Thyroid gland (tissue), 4 donors: ENCODE data around the gene PELI1.

Source experiments
- POLR2A ChIP-seq, 2 donors: fragments of 450-650 bp; IDR thresholded peaks; one replicate each; pipeline ENCODE4 v1.6.1; 2017; ENCODE audit warnings: antibody characterized with exemption in 2 of 2, mild to moderate bottlenecking in 2 of 2, moderate library complexity in 1 of 2
- TF ChIP-seq, protein P1 (sequence below), 6 experiments: fragments of 200-600 bp in 3 of 6; fragments of 450-650 bp in 3 of 6; sonication (generic) in 3 of 6; IDR thresholded peaks; one replicate each; pipeline ENCODE4 v1.5.1; 2016 to 2019; ENCODE audit warnings: antibody characterized with exemption in 6 of 6, mild to moderate bottlenecking in 2 of 6, inconsistent platforms in 1 of 6, moderate library complexity in 1 of 6

GRCh38 chr2:64045938-64046337, 98.3 kb downstream of the PELI1 start:
- TF ChIP-seq, protein P1, sequence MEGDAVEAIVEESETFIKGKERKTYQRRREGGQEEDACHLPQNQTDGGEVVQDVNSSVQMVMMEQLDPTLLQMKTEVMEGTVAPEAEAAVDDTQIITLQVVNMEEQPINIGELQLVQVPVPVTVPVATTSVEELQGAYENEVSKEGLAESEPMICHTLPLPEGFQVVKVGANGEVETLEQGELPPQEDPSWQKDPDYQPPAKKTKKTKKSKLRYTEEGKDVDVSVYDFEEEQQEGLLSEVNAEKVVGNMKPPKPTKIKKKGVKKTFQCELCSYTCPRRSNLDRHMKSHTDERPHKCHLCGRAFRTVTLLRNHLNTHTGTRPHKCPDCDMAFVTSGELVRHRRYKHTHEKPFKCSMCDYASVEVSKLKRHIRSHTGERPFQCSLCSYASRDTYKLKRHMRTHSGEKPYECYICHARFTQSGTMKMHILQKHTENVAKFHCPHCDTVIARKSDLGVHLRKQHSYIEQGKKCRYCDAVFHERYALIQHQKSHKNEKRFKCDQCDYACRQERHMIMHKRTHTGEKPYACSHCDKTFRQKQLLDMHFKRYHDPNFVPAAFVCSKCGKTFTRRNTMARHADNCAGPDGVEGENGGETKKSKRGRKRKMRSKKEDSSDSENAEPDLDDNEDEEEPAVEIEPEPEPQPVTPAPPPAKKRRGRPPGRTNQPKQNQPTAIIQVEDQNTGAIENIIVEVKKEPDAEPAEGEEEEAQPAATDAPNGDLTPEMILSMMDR (IDR thresholded peaks at IDR 0.05), result no peak
- no peak for TF ChIP-seq POLR2A (IDR thresholded peaks at IDR 0.05)
